Mesenchymal stem cell (in vitro differentiated cells and primary cell): Measurements from ENCODE around the gene SFXN5.

Source experiments
- DNase-seq: peaks from one replicate; pipeline ENCODE4 v3.0.0-alpha.2; 2013
- H2AFZ ChIP-seq: one replicate; pipeline ENCODE4 v1.6.1; 2013; ENCODE audit warnings: low read depth, mild to moderate bottlenecking, control low read depth, inconsistent platforms, low read length, moderate library complexity
- H2AK5ac ChIP-seq: 2 replicates; pipeline ENCODE4 v1.6.1; 2013; ENCODE audit warnings: low read length, moderate library complexity, mild to moderate bottlenecking, inconsistent platforms; ENCODE audit not compliant: severe bottlenecking
- H2BK120ac ChIP-seq: one replicate; pipeline ENCODE4 v1.6.1; 2013; ENCODE audit warnings: low read depth, mild to moderate bottlenecking, inconsistent platforms, low read length, moderate library complexity
- H2BK12ac ChIP-seq, 2 experiments: one replicate each; pipeline ENCODE4 v1.6.1; 2013; ENCODE audit warnings: inconsistent platforms in 2 of 2, low read length in 2 of 2, mild to moderate bottlenecking in 2 of 2, moderate library complexity in 2 of 2, control low read depth in 1 of 2
- H2BK15ac ChIP-seq: one replicate; pipeline ENCODE4 v1.6.1; 2013; ENCODE audit warnings: mild to moderate bottlenecking, low read depth, inconsistent platforms; ENCODE audit not compliant: poor library complexity, severe bottlenecking
- H2BK5ac ChIP-seq: 2 replicates; pipeline ENCODE4 v1.6.1; 2013; ENCODE audit warnings: low read depth, mild to moderate bottlenecking, low read length, control low read depth, inconsistent platforms; ENCODE audit not compliant: poor library complexity, severe bottlenecking
- H3K14ac ChIP-seq, 2 experiments: one replicate each; pipeline ENCODE4 v1.6.1; 2013; ENCODE audit warnings: inconsistent platforms in 2 of 2, low read length in 2 of 2, control low read depth in 1 of 2, mild to moderate bottlenecking in 1 of 2, moderate library complexity in 1 of 2
- H3K18ac ChIP-seq, 2 experiments: one replicate each; pipeline ENCODE4 v1.6.1; 2013; ENCODE audit warnings: inconsistent platforms in 2 of 2, low read length in 2 of 2, control low read depth in 1 of 2, low read depth in 1 of 2, mild to moderate bottlenecking in 1 of 2
- H3K23ac ChIP-seq, 2 experiments: one replicate each; pipeline ENCODE4 v1.6.1; 2013; ENCODE audit warnings: inconsistent platforms in 2 of 2, low read length in 2 of 2, mild to moderate bottlenecking in 2 of 2, moderate library complexity in 2 of 2, control low read depth in 1 of 2
- H3K27ac ChIP-seq: 2 replicates; pipeline ENCODE4 v1.5.1; 2013; ENCODE audit warnings: mild to moderate bottlenecking, moderate library complexity, low read length, control low read depth, inconsistent platforms; ENCODE audit not compliant: poor library complexity, severe bottlenecking
- H3K27me3 ChIP-seq, 2 experiments: 2 replicates each; pipeline versions ENCODE4 v1.6.1 to v1.7.0; 2013; ENCODE audit warnings: low read length in 2 of 2, mild to moderate bottlenecking in 2 of 2, moderate library complexity in 2 of 2, control low read depth in 1 of 2, inconsistent platforms in 1 of 2; ENCODE audit not compliant: control insufficient read depth in 1 of 2, insufficient read depth in 1 of 2
- H3K36me3 ChIP-seq, 2 experiments: 2 replicates each; pipeline versions ENCODE4 v1.6.1 to v1.7.0; 2013; ENCODE audit warnings: low read length in 2 of 2, control low read depth in 1 of 2, inconsistent platforms in 1 of 2, low read depth in 1 of 2, mild to moderate bottlenecking in 1 of 2; ENCODE audit not compliant: insufficient read depth in 2 of 2, control insufficient read depth in 1 of 2
- H3K4ac ChIP-seq, 2 experiments: one replicate each; pipeline ENCODE4 v1.6.1; 2013; ENCODE audit warnings: inconsistent platforms in 2 of 2, low read length in 2 of 2, mild to moderate bottlenecking in 2 of 2, moderate library complexity in 2 of 2, control low read depth in 1 of 2, low read depth in 1 of 2
- H3K4me1 ChIP-seq: 2 replicates; pipeline ENCODE4 v1.6.1; 2013; ENCODE audit warnings: low read depth, low read length, control low read depth; ENCODE audit not compliant: control insufficient read depth, insufficient read depth
- H3K4me2 ChIP-seq: 2 replicates; pipeline ENCODE4 v1.6.1; 2013; ENCODE audit warnings: low read length, mild to moderate bottlenecking, inconsistent platforms; ENCODE audit not compliant: poor library complexity, severe bottlenecking
- H3K4me3 ChIP-seq, 2 experiments: 2 replicates each; pipeline versions ENCODE4 v1.5.1 to v1.7.0; 2013; ENCODE audit warnings: low read length in 2 of 2, mild to moderate bottlenecking in 2 of 2, control low read depth in 1 of 2, low read depth in 1 of 2; ENCODE audit not compliant: insufficient read depth in 1 of 2
- H3K79me1 ChIP-seq: replicated peaks from 2 replicates; pipeline ENCODE4 v1.6.1; 2013; ENCODE audit warnings: mild to moderate bottlenecking, control low read depth, low read length, inconsistent platforms; ENCODE audit not compliant: poor library complexity, severe bottlenecking
- H3K9ac ChIP-seq: 2 replicates; pipeline ENCODE4 v1.7.0; 2013; ENCODE audit warnings: mild to moderate bottlenecking, low read length, moderate library complexity
- H3K9me3 ChIP-seq: 2 replicates; pipeline ENCODE4 v1.7.0; 2013; ENCODE audit warnings: mild to moderate bottlenecking, low read length; ENCODE audit not compliant: control insufficient read depth
- H4K8ac ChIP-seq: one replicate; pipeline ENCODE4 v1.6.1; 2013; ENCODE audit warnings: inconsistent platforms, mild to moderate bottlenecking, low read length, moderate library complexity
- H4K91ac ChIP-seq: one replicate; pipeline ENCODE4 v1.6.1; 2013; ENCODE audit warnings: mild to moderate bottlenecking, low read length, inconsistent platforms
- WGBS: methylation state at CpG from one replicate; pipeline ENCODE4 v1.1.7; 2013; ENCODE audit warnings: mixed read lengths; 5-methylcytosine and 5-hydroxymethylcytosine counted together

SFXN5 gene

DNA sequence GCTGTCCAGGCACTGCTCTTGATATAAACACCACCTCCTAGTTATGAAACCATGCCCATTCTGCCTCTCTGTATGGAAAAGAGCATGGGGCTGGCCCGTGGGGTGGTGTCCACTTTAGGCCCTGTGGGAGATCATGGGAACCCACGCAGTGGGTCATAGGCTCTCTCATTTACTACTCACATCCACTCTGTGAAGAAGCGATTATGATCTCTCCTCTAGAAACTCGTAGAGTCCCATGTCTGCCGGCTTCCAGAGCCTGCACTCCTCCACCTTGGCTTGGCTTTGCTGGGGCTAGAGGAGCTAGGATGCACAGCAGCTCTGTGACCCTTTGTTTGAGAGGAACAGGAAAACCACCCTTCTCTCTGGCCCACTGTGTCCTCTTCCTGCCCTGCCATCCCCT, 138.3 kb downstream of the SFXN5 start:
- no peak overlapping the region for H2BK12ac ChIP-seq
- H3K4me2 ChIP-seq, result no peak overlapping the region
- no peak overlapping the region for H3K23ac ChIP-seq
- H3K9ac ChIP-seq, result no peak overlapping the region
- H3K27ac ChIP-seq, result no peak overlapping the region
- H2AK5ac ChIP-seq, result no peak overlapping the region
- no peaks in the 10 kb centered on the region for H3K36me3 ChIP-seq
- H3K27me3 ChIP-seq, result peaks cover 21 to 73% of the 10 kb centered on the region in 2 experiments
- no peak overlapping the region for H4K8ac ChIP-seq
- no peak overlapping the region for H3K18ac ChIP-seq
- no peak overlapping the region for H2BK120ac ChIP-seq
- 93% methylated on average over 5 of the region's 5 CpGs for WGBS
- H3K4me1 ChIP-seq, result peaks cover 22% of the 10 kb centered on the region
- H3K4ac ChIP-seq, result no peak overlapping the region
- H3K4me3 ChIP-seq, result no peak overlapping the region
- no peaks in the 10 kb centered on the region for H3K79me1 ChIP-seq
- H2BK5ac ChIP-seq, result no peak overlapping the region
- H2BK15ac ChIP-seq, result no peak overlapping the region
- no peak overlapping the region for H3K14ac ChIP-seq
- no peak overlapping the region for H2AFZ ChIP-seq
- no peak overlapping the region for H4K91ac ChIP-seq
- no peaks in the 10 kb centered on the region for H3K9me3 ChIP-seq
- DNase-seq, result no peak

- WGBS, result 90% methylated on average over 4 of the region's 4 CpGs
- no peak overlapping the region for H3K14ac ChIP-seq
- no peak overlapping the region for H3K4ac ChIP-seq
- DNase-seq, result no peak
- H3K36me3 ChIP-seq, result no peaks in the 10 kb centered on the region
- no peaks in the 10 kb centered on the region for H3K79me1 ChIP-seq
- H3K9ac ChIP-seq, result no peak overlapping the region
- H2BK5ac ChIP-seq, result no peak overlapping the region
- H2AK5ac ChIP-seq, result no peak overlapping the region
- H3K27ac ChIP-seq, result no peak overlapping the region
- H3K4me3 ChIP-seq, result no peak overlapping the region
- no peak overlapping the region for H4K8ac ChIP-seq
- no peaks in the 10 kb centered on the region for H3K9me3 ChIP-seq
- H3K27me3 ChIP-seq, result peaks cover 25 to 77% of the 10 kb centered on the region in 2 experiments
- no peak overlapping the region for H2AFZ ChIP-seq
- no peak overlapping the region for H2BK15ac ChIP-seq
- H3K4me1 ChIP-seq, result peaks cover 22% of the 10 kb centered on the region
- no peak overlapping the region for H3K18ac ChIP-seq
- H2BK120ac ChIP-seq, result no peak overlapping the region
- no peak overlapping the region for H4K91ac ChIP-seq
- H3K23ac ChIP-seq, result no peak overlapping the region
- H3K4me2 ChIP-seq, result no peak overlapping the region
- H2BK12ac ChIP-seq, result no peak overlapping the region
These were observed 138.7 kb downstream of the SFXN5 start for GRCh38 chr2:72932805-72933204.

DNA sequence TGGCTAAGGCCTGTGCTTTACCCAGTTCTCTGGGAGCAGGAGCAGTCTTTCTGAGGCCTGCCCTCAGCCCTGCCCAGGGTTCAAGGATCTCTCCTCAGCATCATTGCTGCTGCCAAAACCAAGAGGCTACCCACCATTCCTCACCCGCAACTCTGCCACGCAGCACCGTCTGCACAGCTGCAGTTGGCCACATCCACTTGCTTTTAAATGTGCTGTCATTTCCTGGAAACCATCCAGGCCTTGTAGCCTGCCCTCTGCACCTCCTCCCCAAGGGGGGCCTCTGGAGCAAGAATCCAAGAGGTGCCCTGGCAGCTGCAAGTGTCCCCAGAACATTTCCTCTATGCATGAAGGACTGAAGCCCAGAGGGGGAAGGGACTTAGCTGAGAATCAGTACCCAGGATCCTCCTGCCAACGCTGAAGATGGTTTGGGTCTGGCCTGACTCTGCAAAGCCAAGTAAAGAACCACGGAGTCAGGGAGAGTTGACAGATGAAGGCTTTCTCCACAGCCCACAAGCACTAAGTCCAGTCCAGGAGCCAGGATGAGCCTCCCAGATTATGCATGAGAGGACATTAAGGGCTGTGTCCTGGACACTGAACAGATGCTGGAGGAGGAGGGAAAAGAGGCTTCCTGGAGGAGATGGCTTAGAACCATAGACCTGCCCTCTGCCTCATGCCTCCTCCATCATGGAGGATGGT, 139.3 kb downstream of the SFXN5 start:
- Histone ChIP-seq H4K8ac (no peak overlapping the region), H2BK5ac (no peak overlapping the region), H2BK12ac (no peak overlapping the region), H3K9me3 (no peaks in the 10 kb centered on the region), H3K79me1 (no peaks in the 10 kb centered on the region), H3K4ac (no peak overlapping the region), H3K9ac (no peak overlapping the region), H3K4me3 (no peak overlapping the region), H2BK120ac (no peak overlapping the region), H3K14ac (no peak overlapping the region), H3K18ac (no peak overlapping the region), H3K36me3 (no peaks in the 10 kb centered on the region), H3K23ac (no peak overlapping the region), H3K27me3 (peaks cover 31 to 77% of the 10 kb centered on the region in 2 experiments), H2BK15ac (no peak overlapping the region), H2AK5ac (peak overlapping the region; percentile 40), H3K4me1 (peaks cover 21% of the 10 kb centered on the region), H2AFZ (no peak overlapping the region), H3K4me2 (no peak overlapping the region), H3K27ac (no peak overlapping the region), H4K91ac (no peak overlapping the region)
- no peak for DNase-seq
- 90% methylated on average over 5 of the region's 5 CpGs for WGBS

DNA sequence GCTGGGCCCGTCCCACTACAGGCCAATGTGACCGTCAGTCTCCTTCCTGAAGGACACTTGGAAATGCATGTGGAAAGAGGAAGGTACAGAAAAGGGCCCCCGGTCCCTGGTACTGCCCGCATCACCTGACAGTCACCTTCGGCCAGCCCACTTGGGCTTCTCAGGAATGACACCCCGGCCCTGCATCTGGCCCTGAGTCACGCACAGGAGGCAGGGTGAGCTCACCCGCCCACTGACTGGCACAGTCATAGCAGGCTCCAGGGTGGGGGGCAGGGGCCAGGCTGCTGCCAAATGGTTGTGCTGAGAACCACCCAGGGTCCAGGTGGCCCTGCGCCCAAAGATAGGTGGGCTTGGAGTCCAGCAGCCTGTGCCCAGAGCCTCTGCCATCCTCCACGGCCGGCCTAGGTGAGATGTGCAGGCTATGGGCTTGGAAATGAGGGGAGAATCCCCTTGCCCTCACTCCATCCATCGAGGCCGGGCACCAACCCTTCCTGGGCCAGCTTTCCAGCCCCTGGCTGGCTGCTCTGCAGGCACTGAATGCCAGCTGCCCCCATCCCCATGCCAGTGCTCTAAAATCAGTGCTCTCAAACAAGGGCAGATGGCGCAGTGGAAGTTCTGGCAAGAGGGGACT, 140.1 kb downstream of the SFXN5 start:
- no peak overlapping the region for H3K4ac ChIP-seq
- no peaks in the 10 kb centered on the region for H3K36me3 ChIP-seq

More for the DNA sequence above, 140.1 kb downstream of the SFXN5 start:
- no peak overlapping the region for H3K27ac ChIP-seq
- no peaks in the 10 kb centered on the region for H3K79me1 ChIP-seq
- H2BK12ac ChIP-seq, result no peak overlapping the region
- H2BK120ac ChIP-seq, result no peak overlapping the region
- no peak overlapping the region for H2BK15ac ChIP-seq
- no peak for DNase-seq
- no peak overlapping the region for H3K18ac ChIP-seq
- H3K9ac ChIP-seq, result no peak overlapping the region
- no peak overlapping the region for H4K91ac ChIP-seq
- H2BK5ac ChIP-seq, result no peak overlapping the region
- H3K27me3 ChIP-seq, result peaks cover 39 to 77% of the 10 kb centered on the region in 2 experiments
- H2AFZ ChIP-seq, result no peak overlapping the region
- no peak overlapping the region for H4K8ac ChIP-seq
- no peak overlapping the region for H3K4me3 ChIP-seq
- no peak overlapping the region for H3K14ac ChIP-seq
- H2AK5ac ChIP-seq, result peak overlapping the region; percentile 37
- H3K9me3 ChIP-seq, result no peaks in the 10 kb centered on the region
- no peak overlapping the region for H3K23ac ChIP-seq
- 89% methylated on average over 14 of the region's 14 CpGs for WGBS
- peaks cover 18% of the 10 kb centered on the region for H3K4me1 ChIP-seq
- H3K4me2 ChIP-seq, result no peak overlapping the region
